ENCODE measurements around the gene B4GALT5. TPM values are rescaled to one million over a fixed set of nuclear protein-coding genes. Genes with fewer than 3 reads are reported as not detected.
"Not testable (repeated sequence)": the region's sequence is repeated elsewhere in the genome, so short reads cannot be mapped to it uniquely, and the experiment has no call there.

Gene B4GALT5
- total and polyA plus RNA-seq, 2 donors (not counting 1 experiment from before 2014, with no cell fraction given) = 21.0 to 28.0 TPM

DNA sequence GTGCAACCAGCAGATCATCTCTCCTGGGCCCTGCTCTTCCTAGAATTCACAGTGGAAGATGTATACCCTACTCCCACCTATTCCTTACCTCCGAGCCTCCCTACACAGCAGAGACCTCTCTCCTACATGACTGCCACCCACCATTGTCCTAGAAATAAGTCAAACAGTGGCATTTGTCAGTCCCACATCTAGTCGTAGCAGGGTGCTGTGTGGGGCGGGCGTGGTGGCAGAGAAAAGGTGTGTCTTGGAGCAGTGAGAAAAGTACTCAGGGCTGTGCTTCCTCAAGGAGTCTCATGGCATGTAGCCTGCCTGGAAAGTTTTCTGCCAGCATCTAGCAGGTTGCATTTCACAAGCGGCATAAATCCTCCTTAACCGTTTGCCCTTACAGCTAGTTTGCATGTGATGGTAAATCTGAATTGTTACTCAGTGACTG, 86.3 kb downstream of the B4GALT5 start:
- TF ChIP-seq, protein P1, sequence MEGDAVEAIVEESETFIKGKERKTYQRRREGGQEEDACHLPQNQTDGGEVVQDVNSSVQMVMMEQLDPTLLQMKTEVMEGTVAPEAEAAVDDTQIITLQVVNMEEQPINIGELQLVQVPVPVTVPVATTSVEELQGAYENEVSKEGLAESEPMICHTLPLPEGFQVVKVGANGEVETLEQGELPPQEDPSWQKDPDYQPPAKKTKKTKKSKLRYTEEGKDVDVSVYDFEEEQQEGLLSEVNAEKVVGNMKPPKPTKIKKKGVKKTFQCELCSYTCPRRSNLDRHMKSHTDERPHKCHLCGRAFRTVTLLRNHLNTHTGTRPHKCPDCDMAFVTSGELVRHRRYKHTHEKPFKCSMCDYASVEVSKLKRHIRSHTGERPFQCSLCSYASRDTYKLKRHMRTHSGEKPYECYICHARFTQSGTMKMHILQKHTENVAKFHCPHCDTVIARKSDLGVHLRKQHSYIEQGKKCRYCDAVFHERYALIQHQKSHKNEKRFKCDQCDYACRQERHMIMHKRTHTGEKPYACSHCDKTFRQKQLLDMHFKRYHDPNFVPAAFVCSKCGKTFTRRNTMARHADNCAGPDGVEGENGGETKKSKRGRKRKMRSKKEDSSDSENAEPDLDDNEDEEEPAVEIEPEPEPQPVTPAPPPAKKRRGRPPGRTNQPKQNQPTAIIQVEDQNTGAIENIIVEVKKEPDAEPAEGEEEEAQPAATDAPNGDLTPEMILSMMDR (conservative IDR thresholded peaks at IDR 0.05 in 1 of 2, IDR thresholded peaks at IDR 0.05 in 1 of 2; ENCODE audit: low read depth in 1 of 2, low read length in 2 of 2) = no peak
- no peak for TF ChIP-seq EZH2 (IDR thresholded peaks at IDR 0.05; ENCODE audit: low read length, missing control alignments)
- Histone ChIP-seq H3K9me3 (ENCODE audit: control insufficient read depth, insufficient read depth, low read depth, low read length) (no peaks in the 10 kb centered on the region), H3K79me2 (ENCODE audit: control insufficient read depth, insufficient read depth, low read length) (no peaks in the 10 kb centered on the region), H3K4me1 (ENCODE audit: control insufficient read depth, extremely low read depth, insufficient read depth, low read length) (no peaks in the 10 kb centered on the region), H4K20me1 (ENCODE audit: control insufficient read depth, extremely low read depth, insufficient read depth, low read length) (no peaks in the 10 kb centered on the region), H3K27ac (ENCODE audit: insufficient read depth, low read length) (no peak overlapping the region), H3K4me2 (ENCODE audit: extremely low read depth, insufficient read depth, low read length) (no peak overlapping the region), H3K9ac (ENCODE audit: insufficient read depth, low read length) (no peak overlapping the region), H2AFZ (ENCODE audit: low read length) (no peak overlapping the region), H3K27me3 (ENCODE audit: control insufficient read depth, insufficient read depth, low read length) (peaks cover 5% of the 10 kb centered on the region), H3K36me3 (ENCODE audit: control insufficient read depth, insufficient read depth, low read length) (no peaks in the 10 kb centered on the region), H3K4me3 (replicated peaks in 1 of 4; ENCODE audit: control extremely low read depth in 1 of 4, insufficient read depth in 1 of 4, low read depth in 3 of 4, low read length in 4 of 4) (no peak overlapping the region)
- no peak for DNase-seq (ENCODE audit: low read depth in 2 of 2)

DNA sequence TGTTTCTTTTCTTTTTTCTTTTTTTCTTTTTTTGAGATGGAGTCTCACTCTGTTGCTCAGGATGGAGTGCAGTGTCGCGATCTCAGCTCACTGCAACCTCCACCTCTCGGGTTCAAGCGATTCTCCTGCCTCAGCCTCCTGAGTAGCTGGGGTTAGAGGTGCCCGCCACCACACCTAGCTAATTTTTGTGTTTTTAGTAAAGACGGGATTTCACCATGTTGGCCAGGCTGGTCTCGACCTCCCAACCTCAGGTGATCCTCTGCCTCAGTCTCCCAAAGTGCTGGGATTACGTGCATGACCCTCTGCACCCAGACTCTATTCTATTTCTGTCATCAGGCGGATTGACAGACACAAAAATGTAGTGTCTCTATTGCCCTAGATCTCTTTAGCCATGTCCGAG, 88.7 kb downstream of the B4GALT5 start:
- not testable (repeated sequence) for H3K4me2 ChIP-seq (ENCODE audit: extremely low read depth, insufficient read depth, low read length); H3K4me3 ChIP-seq (replicated peaks in 1 of 4; ENCODE audit: control extremely low read depth in 1 of 4, insufficient read depth in 1 of 4, low read depth in 3 of 4, low read length in 4 of 4); H3K9ac ChIP-seq (ENCODE audit: insufficient read depth, low read length); H3K9me3 ChIP-seq (ENCODE audit: control insufficient read depth, insufficient read depth, low read depth, low read length); H3K27me3 ChIP-seq (ENCODE audit: control insufficient read depth, insufficient read depth, low read length); H3K27ac ChIP-seq (ENCODE audit: insufficient read depth, low read length); DNase-seq (ENCODE audit: low read depth in 2 of 2); H3K4me1 ChIP-seq (ENCODE audit: control insufficient read depth, extremely low read depth, insufficient read depth, low read length); H3K79me2 ChIP-seq (ENCODE audit: control insufficient read depth, insufficient read depth, low read length); H2AFZ ChIP-seq (ENCODE audit: low read length); H3K36me3 ChIP-seq (ENCODE audit: control insufficient read depth, insufficient read depth, low read length); H4K20me1 ChIP-seq (ENCODE audit: control insufficient read depth, extremely low read depth, insufficient read depth, low read length)

DNA sequence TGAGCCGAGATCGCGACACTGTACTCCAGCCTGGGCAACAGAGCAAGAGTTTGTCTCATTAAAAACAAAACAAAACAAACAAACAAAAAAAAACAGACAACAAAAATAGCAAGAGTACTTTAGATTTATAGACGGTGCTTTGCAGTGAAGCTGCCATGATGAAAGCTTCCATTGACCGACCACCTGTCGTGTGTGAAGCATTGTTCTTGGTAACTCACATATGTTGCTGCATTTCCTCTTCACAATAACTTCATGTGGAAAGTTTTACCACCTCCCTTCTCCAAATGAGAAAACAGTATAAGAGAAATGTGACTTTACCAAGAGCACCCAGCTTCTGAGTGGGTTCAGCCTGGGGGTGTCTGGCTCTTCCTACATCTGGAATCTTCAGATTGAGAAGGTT, 89.4 kb downstream of the B4GALT5 start:
- H3K36me3 ChIP-seq (ENCODE audit: control insufficient read depth, insufficient read depth, low read length) = no peaks in the 10 kb centered on the region
- no peak overlapping the region for H3K4me3 ChIP-seq (replicated peaks in 1 of 4; ENCODE audit: control extremely low read depth in 1 of 4, insufficient read depth in 1 of 4, low read depth in 3 of 4, low read length in 4 of 4)
- peaks cover 5% of the 10 kb centered on the region for H3K27me3 ChIP-seq (ENCODE audit: control insufficient read depth, insufficient read depth, low read length)
- no peak for DNase-seq (ENCODE audit: low read depth in 2 of 2)
- H3K4me1 ChIP-seq (ENCODE audit: control insufficient read depth, extremely low read depth, insufficient read depth, low read length) = no peaks in the 10 kb centered on the region
- no peaks in the 10 kb centered on the region for H4K20me1 ChIP-seq (ENCODE audit: control insufficient read depth, extremely low read depth, insufficient read depth, low read length)
- TF ChIP-seq EZH2 (IDR thresholded peaks at IDR 0.05; ENCODE audit: low read length, missing control alignments) = no peak
- TF ChIP-seq, protein P1 (conservative IDR thresholded peaks at IDR 0.05 in 1 of 2, IDR thresholded peaks at IDR 0.05 in 1 of 2; ENCODE audit: low read depth in 1 of 2, low read length in 2 of 2) = no peak
- H2AFZ ChIP-seq (ENCODE audit: low read length) = no peak overlapping the region
- no peaks in the 10 kb centered on the region for H3K79me2 ChIP-seq (ENCODE audit: control insufficient read depth, insufficient read depth, low read length)
- no peak overlapping the region for H3K4me2 ChIP-seq (ENCODE audit: extremely low read depth, insufficient read depth, low read length)
- H3K27ac ChIP-seq (ENCODE audit: insufficient read depth, low read length) = no peak overlapping the region
- no peaks in the 10 kb centered on the region for H3K9me3 ChIP-seq (ENCODE audit: control insufficient read depth, insufficient read depth, low read depth, low read length)
- no peak overlapping the region for H3K9ac ChIP-seq (ENCODE audit: insufficient read depth, low read length)

Data from fibroblast of lung (primary cell).